Panc1 (cell line): ENCODE results near the gene CORO7. TPM values are rescaled to one million over a fixed set of nuclear protein-coding genes. Genes with fewer than 3 reads are reported as not detected.

Source experiments
- ATAC-seq: fragments of 200-7000 bp; cut with Tn5 transposase; 2 replicates; pipeline ENCODE4 v1.9.1; 2020; ENCODE audit warnings: mild to moderate bottlenecking, moderate library complexity
- BruUV-seq: library from RNA; stranded (reverse); fragments of 400-500 nt; replicated peaks from 2 replicates; lab custom pipeline; 2021; lab: Mats Ljungman, UMichigan
- CTCF ChIA-PET: fragments of 300-600 bp; sonication (Branson Sonifier 250); formaldehyde crosslinking; loops from one replicate; lab custom pipeline; 2022; ENCODE audit warnings: antibody characterized with exemption; lab: Charles Lee
- POLR2A ChIA-PET: fragments of 300-600 bp; sonication (Branson Sonifier 250); formaldehyde crosslinking; loops from one replicate; lab custom pipeline; 2022; ENCODE audit warnings: antibody characterized with exemption; lab: Charles Lee
- DNase-seq: peaks from one replicate; pipeline ENCODE4 v3.0.0-alpha.2; 2010; ENCODE audit warnings: low read depth, low spot score
- H3K27ac ChIP-seq: 2 replicates; pipeline ENCODE4 v1.5.1; 2011; ENCODE audit warnings: mild to moderate bottlenecking, low read length, inconsistent platforms
- H3K27me3 ChIP-seq: fragments of 200-500 bp; sonication (Bioruptor generic); 2 replicates; pipeline ENCODE4 v1.6.0; 2014; ENCODE audit warnings: low read length, inconsistent platforms; ENCODE audit not compliant: control insufficient read depth, insufficient read depth
- H3K36me3 ChIP-seq: fragments of 200-500 bp; sonication (Bioruptor generic); 2 replicates; pipeline ENCODE4 v1.5.1; 2014; ENCODE audit warnings: inconsistent platforms, mild to moderate bottlenecking, low read length, moderate library complexity; ENCODE audit not compliant: control insufficient read depth, insufficient read depth
- H3K4me1 ChIP-seq: 2 replicates; pipeline ENCODE4 v1.5.1; 2011; ENCODE audit warnings: inconsistent platforms, mild to moderate bottlenecking, low read length, moderate library complexity; ENCODE audit not compliant: control insufficient read depth, insufficient read depth
- H3K4me3 ChIP-seq, 2 experiments: 2 replicates each; pipeline ENCODE4 v1.5.1; 2011 to 2012; ENCODE audit warnings: low read depth in 2 of 2, low read length in 2 of 2, mild to moderate bottlenecking in 2 of 2, inconsistent platforms in 1 of 2, moderate library complexity in 1 of 2
- H3K9me3 ChIP-seq: fragments of 200-500 bp; sonication (Bioruptor generic); 2 replicates; pipeline ENCODE4 v1.5.1; 2014; ENCODE audit warnings: low read depth, mild to moderate bottlenecking, inconsistent platforms, low read length, moderate library complexity; ENCODE audit not compliant: control insufficient read depth, insufficient read depth
- POLR2AphosphoS5 ChIP-seq: IDR thresholded peaks from 2 replicates; pipeline ENCODE4 v1.6.1; 2012; ENCODE audit warnings: mild to moderate bottlenecking, low read depth, low read length, moderate library complexity
- SIN3A ChIP-seq: IDR thresholded peaks from 2 replicates; pipeline ENCODE4 v1.6.1; 2012; ENCODE audit warnings: low read depth, mild to moderate bottlenecking, low read length, moderate library complexity, borderline replicate concordance; ENCODE audit not compliant: insufficient read depth
- TCF7L2 ChIP-seq: IDR thresholded peaks from 2 replicates; pipeline ENCODE4 v1.6.1; 2011; ENCODE audit warnings: mild to moderate bottlenecking, low read depth, low read length, inconsistent platforms
- in situ Hi-C: cut with HindIII; loops from 2 replicates; pipeline ENCODE4 v1.10.0; 2016; ENCODE audit warnings: low sequenced_read_pairs, low pct_unique_long_range_greater_than_20kb
- intact Hi-C: fragments of 100-400 bp; cut with micrococcal nuclease; formaldehyde crosslinking; loops from one replicate; pipeline ENCODE4 v1.10.0; 2022; ENCODE audit not compliant: unreplicated experiment
- total RNA-seq: library from RNA; stranded (reverse); gene quantifications from one replicate; pipeline ENCODE4 v1.2.1, GENCODE V29; 2021; ENCODE audit not compliant: unreplicated experiment
- TF ChIP-seq, protein P1 (sequence below): fragments of 450-650 bp; IDR thresholded peaks from 2 replicates; pipeline ENCODE4 v1.5.1; 2017; ENCODE audit warnings: mild to moderate bottlenecking
- TF ChIP-seq, protein P2 (sequence below), 2 experiments: IDR thresholded peaks; 2 replicates each; pipeline ENCODE4 v1.6.1; 2011 to 2012; ENCODE audit warnings: low read depth in 2 of 2, control low read depth in 1 of 2, low read length in 1 of 2, mild to moderate bottlenecking in 1 of 2, moderate library complexity in 1 of 2; ENCODE audit not compliant: insufficient read depth in 1 of 2

Gene CORO7
- total RNA-seq, 1 experiment from 2014 or later, result 37.5 TPM

DNA sequence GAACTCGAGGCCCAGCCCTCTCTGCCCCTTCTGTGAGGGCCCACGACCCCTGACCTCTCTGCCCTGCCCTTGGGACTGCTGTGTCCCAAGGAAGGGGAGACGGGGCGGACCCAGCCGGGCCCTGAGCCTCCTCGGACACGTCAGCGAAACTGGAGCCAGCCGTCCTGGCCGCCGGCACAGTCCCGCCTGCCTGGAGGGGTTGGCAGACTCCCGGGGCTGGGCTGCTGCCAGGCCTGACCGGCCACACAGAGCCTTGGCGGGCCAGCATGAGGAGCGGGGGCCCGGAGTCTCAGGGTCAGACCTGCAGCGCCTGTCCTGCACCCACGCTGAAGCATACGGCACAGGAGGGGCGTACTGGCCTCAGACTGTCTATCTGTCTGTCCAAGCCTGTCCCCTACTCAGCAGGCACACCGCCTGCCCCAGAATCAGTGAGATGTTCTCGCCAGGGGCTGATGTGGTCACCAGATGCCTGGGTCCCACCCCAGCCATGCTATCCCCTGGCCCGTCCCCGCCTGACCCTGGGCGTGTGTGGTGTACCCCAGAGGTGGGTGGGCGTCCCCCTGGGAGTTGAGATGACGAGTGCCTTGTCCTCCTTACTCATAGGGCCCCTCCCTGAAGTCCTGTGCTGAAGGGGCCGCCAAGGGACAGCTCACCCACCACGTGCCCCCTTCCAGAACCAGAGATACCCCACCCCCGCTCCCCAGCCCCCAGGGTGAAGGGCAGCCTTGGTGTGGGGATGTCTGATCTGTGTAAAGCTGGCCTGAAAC lies 40.1 kb downstream of the CORO7 start:
- no peaks in the 10 kb centered on the region for H3K27me3 ChIP-seq
- H3K36me3 ChIP-seq, result no peaks in the 10 kb centered on the region
- peak; percentile 50 for ATAC-seq
- peak overlapping the region; percentile 82 for H3K27ac ChIP-seq
- TF ChIP-seq, protein P1, sequence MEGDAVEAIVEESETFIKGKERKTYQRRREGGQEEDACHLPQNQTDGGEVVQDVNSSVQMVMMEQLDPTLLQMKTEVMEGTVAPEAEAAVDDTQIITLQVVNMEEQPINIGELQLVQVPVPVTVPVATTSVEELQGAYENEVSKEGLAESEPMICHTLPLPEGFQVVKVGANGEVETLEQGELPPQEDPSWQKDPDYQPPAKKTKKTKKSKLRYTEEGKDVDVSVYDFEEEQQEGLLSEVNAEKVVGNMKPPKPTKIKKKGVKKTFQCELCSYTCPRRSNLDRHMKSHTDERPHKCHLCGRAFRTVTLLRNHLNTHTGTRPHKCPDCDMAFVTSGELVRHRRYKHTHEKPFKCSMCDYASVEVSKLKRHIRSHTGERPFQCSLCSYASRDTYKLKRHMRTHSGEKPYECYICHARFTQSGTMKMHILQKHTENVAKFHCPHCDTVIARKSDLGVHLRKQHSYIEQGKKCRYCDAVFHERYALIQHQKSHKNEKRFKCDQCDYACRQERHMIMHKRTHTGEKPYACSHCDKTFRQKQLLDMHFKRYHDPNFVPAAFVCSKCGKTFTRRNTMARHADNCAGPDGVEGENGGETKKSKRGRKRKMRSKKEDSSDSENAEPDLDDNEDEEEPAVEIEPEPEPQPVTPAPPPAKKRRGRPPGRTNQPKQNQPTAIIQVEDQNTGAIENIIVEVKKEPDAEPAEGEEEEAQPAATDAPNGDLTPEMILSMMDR, result no peak
- TF ChIP-seq POLR2AphosphoS5, result peak; percentile 49
- no peaks in the 10 kb centered on the region for H3K9me3 ChIP-seq
- peak overlapping the region in 1 of 2 experiments; percentile 8; a peak in 1 of 4 replicates for H3K4me3 ChIP-seq
- CTCF ChIA-PET, result interaction anchor here (1.4 to 2.5 kb wide), 2 partner anchors 17 to 26 kb away, joined by 4 to 8 read pairs; no protein-coding TSS in a partner anchor
- in situ Hi-C loops (no loop called here), intact Hi-C loops (no loop called here)
- no TSS peak for BruUV-seq
- no peak for DNase-seq
- H3K4me1 ChIP-seq, result peaks cover 77% of the 10 kb centered on the region
- POLR2A ChIA-PET, result no interaction called here

DNA sequence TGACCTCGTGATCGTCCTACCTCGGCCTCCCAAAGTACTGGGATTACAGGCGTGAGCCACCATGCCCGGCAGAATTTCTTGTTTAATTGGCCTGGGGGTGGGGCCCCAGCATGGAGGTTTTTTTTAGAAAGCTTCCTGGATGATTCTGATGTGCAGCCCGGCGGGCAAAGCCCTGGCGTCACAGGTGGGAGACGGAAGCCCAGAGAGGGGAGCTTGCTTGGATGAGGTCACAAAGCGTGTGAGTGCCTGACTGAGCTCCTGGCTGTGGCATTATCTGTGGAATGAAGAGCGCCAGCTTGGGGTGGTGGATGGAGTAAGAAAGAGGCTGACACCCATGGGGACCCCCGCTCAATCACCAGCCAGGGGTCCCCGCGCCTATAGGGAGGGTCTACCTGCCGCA lies 40.7 kb downstream of the CORO7 start:
- in situ Hi-C loops (no loop called here), intact Hi-C loops (no loop called here)
- Histone ChIP-seq H3K27me3 (no peaks in the 10 kb centered on the region), H3K27ac (peak overlapping the region; percentile 82), H3K9me3 (no peaks in the 10 kb centered on the region), H3K36me3 (no peaks in the 10 kb centered on the region), H3K4me1 (peaks cover 81% of the 10 kb centered on the region), H3K4me3 (peak overlapping the region in 1 of 2 experiments; percentile 8; a peak in 1 of 4 replicates)
- POLR2A ChIA-PET, result no interaction called here
- CTCF ChIA-PET, result interaction anchor here (0.6 to 1.4 kb wide), 2 partner anchors 16 to 42 kb away, joined by 3 to 5 read pairs; no protein-coding TSS in a partner anchor
- DNase-seq (no peak), ATAC-seq (peak; percentile 3; the same call in 1 of the 2 replicates)
- TF ChIP-seq, protein P1, result no peak
- no peak for TF ChIP-seq POLR2AphosphoS5
- TF ChIP-seq TCF7L2, result no peak
- TF ChIP-seq SIN3A, result no peak
- TF ChIP-seq, protein P2, sequence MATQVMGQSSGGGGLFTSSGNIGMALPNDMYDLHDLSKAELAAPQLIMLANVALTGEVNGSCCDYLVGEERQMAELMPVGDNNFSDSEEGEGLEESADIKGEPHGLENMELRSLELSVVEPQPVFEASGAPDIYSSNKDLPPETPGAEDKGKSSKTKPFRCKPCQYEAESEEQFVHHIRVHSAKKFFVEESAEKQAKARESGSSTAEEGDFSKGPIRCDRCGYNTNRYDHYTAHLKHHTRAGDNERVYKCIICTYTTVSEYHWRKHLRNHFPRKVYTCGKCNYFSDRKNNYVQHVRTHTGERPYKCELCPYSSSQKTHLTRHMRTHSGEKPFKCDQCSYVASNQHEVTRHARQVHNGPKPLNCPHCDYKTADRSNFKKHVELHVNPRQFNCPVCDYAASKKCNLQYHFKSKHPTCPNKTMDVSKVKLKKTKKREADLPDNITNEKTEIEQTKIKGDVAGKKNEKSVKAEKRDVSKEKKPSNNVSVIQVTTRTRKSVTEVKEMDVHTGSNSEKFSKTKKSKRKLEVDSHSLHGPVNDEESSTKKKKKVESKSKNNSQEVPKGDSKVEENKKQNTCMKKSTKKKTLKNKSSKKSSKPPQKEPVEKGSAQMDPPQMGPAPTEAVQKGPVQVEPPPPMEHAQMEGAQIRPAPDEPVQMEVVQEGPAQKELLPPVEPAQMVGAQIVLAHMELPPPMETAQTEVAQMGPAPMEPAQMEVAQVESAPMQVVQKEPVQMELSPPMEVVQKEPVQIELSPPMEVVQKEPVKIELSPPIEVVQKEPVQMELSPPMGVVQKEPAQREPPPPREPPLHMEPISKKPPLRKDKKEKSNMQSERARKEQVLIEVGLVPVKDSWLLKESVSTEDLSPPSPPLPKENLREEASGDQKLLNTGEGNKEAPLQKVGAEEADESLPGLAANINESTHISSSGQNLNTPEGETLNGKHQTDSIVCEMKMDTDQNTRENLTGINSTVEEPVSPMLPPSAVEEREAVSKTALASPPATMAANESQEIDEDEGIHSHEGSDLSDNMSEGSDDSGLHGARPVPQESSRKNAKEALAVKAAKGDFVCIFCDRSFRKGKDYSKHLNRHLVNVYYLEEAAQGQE (IDR thresholded peaks at IDR 0.05; ENCODE audit: insufficient read depth in 1 of 2, low read depth in 2 of 2, low read length in 1 of 2), result no peak
- BruUV-seq, result no TSS peak
